Endothelial cell (in vitro differentiated cells): ENCODE data around the gene ADCY7. TPM values are rescaled to one million over a fixed set of nuclear protein-coding genes. Genes with fewer than 3 reads are reported as not detected.

Experiments
- DNase-seq: peaks from one replicate; pipeline ENCODE4 v3.0.0; 2021; ENCODE audit warnings: low spot score
- H3K27ac Mint-ChIP-seq: one replicate; pipeline ENCODE4 v1.8.0; 2021; ENCODE audit warnings: mixed read lengths, inconsistent platforms; ENCODE audit not compliant: unreplicated experiment
- H3K27me3 Mint-ChIP-seq: one replicate; pipeline ENCODE4 v1.8.0; 2021; ENCODE audit warnings: mild to moderate bottlenecking, moderate library complexity, mixed read lengths, inconsistent platforms; ENCODE audit not compliant: unreplicated experiment
- H3K36me3 Mint-ChIP-seq: one replicate; pipeline ENCODE4 v1.8.0; 2021; ENCODE audit warnings: mild to moderate bottlenecking, low read depth, mixed read lengths, inconsistent platforms; ENCODE audit not compliant: unreplicated experiment
- H3K4me1 Mint-ChIP-seq: one replicate; pipeline ENCODE4 v1.8.0; 2021; ENCODE audit warnings: mild to moderate bottlenecking, mixed read lengths, inconsistent platforms; ENCODE audit not compliant: unreplicated experiment
- H3K4me3 Mint-ChIP-seq: one replicate; pipeline ENCODE4 v1.8.0; 2021; ENCODE audit warnings: mild to moderate bottlenecking, mixed read lengths, inconsistent platforms; ENCODE audit not compliant: unreplicated experiment
- H3K9me3 Mint-ChIP-seq: one replicate; pipeline ENCODE4 v1.8.0; 2021; ENCODE audit warnings: mixed read lengths, inconsistent platforms; ENCODE audit not compliant: unreplicated experiment
- total RNA-seq: library from RNA; stranded (reverse); fragmentation: NEBNext Ultra II Directional; extraction: Animal tissue kit (Norgen Biotek cat#: 25700); gene quantifications from one replicate; pipeline ENCODE4 v1.2.1, GENCODE V29; 2021; ENCODE audit not compliant: unreplicated experiment
- TF ChIP-seq, protein P1 (sequence below): fragments of 200-600 bp; sonication (generic); IDR thresholded peaks from one replicate; pipeline ENCODE4 v1.5.0; 2021; ENCODE audit warnings: antibody characterized with exemption; ENCODE audit not compliant: unreplicated experiment

The ADCY7 gene
- total RNA-seq, 1 donor from 2014 or later, result 3.2 TPM

DNA sequence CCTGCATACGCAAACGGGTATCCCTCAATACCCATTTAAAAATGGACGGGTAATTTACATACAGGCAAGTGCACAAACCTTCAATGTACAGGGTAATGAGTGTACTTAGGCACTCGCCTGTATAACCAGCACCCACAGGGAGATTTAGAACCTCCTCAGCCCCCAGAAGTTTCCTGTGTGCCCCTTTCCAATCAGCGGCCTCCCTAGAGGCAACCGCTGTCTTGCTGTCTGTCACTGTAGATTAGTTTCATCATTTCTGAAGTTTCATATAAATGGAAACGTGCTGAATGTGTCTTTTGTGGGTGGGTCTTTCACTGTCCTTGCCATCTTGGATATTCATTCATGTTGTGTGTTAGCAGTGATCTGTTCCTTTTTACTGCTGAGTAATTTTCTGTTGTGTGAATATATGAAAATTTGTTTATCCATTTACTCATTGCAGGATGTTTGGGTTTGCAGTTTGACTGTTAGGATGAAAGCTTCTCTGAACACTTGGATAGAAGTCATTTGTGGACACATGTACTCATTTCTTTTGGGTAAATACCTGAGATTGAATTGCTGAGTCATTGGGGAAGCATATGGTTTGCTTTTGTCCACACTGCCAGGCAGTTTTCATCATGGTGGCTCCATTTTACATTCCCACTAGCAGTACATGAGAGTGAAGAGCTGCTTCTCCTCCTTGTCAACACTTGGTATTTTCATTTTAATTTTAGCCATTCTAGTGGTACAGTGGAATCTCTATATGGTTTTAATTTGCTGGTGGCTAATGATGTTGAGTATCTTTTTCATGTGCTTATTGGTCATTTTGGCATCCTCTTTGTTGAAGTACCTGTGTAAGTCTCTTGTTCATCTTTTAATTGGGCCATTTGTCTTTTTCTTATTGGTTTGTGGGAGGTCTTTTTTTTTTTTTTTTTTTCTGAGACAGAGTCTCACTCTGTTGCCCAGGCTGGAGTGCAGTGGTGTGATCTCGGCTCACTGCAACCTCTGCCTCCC lies 2.1 kb upstream of the ADCY7 start:
- no peak for DNase-seq
- TF ChIP-seq, protein P1, sequence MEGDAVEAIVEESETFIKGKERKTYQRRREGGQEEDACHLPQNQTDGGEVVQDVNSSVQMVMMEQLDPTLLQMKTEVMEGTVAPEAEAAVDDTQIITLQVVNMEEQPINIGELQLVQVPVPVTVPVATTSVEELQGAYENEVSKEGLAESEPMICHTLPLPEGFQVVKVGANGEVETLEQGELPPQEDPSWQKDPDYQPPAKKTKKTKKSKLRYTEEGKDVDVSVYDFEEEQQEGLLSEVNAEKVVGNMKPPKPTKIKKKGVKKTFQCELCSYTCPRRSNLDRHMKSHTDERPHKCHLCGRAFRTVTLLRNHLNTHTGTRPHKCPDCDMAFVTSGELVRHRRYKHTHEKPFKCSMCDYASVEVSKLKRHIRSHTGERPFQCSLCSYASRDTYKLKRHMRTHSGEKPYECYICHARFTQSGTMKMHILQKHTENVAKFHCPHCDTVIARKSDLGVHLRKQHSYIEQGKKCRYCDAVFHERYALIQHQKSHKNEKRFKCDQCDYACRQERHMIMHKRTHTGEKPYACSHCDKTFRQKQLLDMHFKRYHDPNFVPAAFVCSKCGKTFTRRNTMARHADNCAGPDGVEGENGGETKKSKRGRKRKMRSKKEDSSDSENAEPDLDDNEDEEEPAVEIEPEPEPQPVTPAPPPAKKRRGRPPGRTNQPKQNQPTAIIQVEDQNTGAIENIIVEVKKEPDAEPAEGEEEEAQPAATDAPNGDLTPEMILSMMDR, result no peak
- Mint-ChIP-seq H3K9me3 (no peaks in the 10 kb centered on the region), H3K4me3 (no peak overlapping the region), H3K27ac (no peak overlapping the region), H3K36me3 (peaks cover 3% of the 10 kb centered on the region), H3K27me3 (no peaks in the 10 kb centered on the region), H3K4me1 (peaks cover 14% of the 10 kb centered on the region)

DNA sequence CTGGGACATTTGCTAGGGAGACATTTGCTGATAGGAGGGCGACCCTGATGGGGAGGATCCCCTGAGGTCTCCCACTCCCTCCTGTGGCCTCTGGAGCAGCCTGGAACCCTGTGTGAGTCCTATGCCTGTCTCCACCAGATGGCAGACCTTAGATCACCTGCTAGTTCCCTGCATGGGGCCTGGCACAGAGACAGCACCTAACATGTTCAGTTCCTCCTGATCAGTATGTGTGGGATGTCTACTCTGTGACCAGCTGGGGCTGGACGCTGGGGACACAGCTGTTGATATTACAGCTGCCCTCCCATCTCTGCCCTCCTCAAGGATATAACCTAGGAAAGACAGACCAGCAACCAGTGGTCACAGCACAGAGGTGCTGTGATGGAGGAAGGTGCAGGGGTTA lies 1.1 kb upstream of the ADCY7 start:
- H3K4me1 Mint-ChIP-seq, result peaks cover 14% of the 10 kb centered on the region
- H3K27ac Mint-ChIP-seq, result no peak overlapping the region

DNA sequence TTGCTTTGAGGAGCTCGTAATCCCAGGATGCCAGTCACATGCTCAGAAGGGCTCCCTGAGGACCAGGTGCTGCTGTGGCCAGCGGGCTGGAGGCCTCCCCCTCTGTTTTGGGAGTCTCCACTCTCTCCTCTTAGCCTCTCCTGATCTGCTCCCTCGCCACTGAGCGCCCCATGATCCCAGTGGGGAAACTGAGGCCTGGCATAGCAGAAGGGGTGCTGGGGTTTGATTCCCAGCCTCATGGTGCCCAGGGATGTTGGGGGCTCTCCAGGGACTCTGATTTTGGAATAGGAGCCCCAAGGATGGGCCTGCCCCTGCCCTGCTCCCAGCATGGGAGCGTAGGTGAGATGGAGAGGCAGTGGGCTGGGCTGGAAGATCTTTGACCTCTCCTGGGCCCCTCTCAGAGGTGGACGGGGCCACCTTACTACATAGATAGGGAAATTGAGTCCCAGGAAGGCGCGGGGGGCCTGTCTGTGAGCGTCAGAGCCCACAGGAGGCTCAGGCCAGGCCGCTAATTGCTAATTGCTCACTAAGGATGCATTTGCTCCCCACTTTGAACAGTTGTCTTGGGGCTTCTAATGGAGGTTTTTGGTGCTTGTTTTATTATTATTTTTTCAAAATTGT lies 525 bp upstream of the ADCY7 start:
- no peak overlapping the region for H3K4me3 Mint-ChIP-seq
- TF ChIP-seq, protein P1, result no peak
- no peak overlapping the region for H3K27ac Mint-ChIP-seq
- H3K36me3 Mint-ChIP-seq, result peaks cover 3% of the 10 kb centered on the region
- H3K9me3 Mint-ChIP-seq, result no peaks in the 10 kb centered on the region
- no peak for DNase-seq
- H3K4me1 Mint-ChIP-seq, result peaks cover 14% of the 10 kb centered on the region
- H3K27me3 Mint-ChIP-seq, result no peaks in the 10 kb centered on the region

More for the DNA sequence above, 1.1 kb upstream of the ADCY7 start:
- no peak for DNase-seq
- Mint-ChIP-seq H3K9me3 (no peaks in the 10 kb centered on the region), H3K4me3 (no peak overlapping the region), H3K27me3 (no peaks in the 10 kb centered on the region), H3K36me3 (peaks cover 3% of the 10 kb centered on the region)
- TF ChIP-seq, protein P1, result no peak

DNA sequence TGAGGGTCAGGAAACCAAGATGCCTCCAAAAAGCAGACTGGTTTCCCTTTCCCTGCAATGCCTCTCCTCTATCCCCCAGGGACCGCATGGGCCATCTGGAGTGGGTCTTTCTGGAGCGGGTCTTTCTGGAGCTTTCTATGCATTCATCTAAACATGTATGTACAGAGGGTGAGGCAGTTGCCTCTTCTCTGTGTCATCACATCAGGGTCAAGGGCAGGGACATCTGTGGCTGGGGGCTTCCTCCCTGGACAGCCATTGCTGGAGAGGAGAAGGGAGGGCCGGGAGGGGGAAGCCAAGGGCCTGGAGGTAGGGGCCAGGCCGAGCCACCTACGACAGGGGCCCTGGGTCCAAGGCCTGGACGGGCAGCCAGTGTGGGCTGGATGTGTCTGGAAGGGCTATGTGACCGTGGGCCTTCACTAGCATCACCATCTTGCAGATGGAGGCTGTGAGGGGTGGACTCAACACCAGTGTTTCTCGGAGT lies 840 bp downstream of the ADCY7 start:
- Mint-ChIP-seq H3K27ac (no peak overlapping the region), H3K9me3 (no peaks in the 10 kb centered on the region), H3K4me3 (no peak overlapping the region), H3K4me1 (peaks cover 14% of the 10 kb centered on the region), H3K36me3 (peaks cover 3% of the 10 kb centered on the region), H3K27me3 (no peaks in the 10 kb centered on the region)
- DNase-seq, result no peak
- TF ChIP-seq, protein P1, result no peak

DNA sequence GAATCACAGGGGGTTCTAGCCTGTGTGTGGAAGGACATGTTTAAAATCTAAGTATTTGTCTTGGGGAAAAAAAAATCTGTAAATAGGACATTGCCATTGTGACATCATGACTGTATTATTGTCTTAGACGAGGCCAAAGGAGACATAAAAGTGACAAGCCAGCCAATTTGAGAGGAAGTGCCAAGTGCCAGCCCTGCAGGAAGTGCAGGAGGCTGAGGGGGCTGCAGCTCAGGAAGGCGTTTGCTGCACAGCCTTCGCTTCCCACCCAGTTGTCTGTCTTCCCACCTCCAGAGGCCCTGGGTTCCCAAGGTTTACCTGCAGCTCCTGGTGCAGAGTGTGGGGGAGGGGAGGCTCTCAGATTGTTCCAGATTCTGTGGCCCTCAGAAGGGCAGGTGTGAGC lies 1.3 kb downstream of the ADCY7 start:
- H3K27me3 Mint-ChIP-seq, result no peaks in the 10 kb centered on the region
- no peak for DNase-seq
- H3K4me3 Mint-ChIP-seq, result no peak overlapping the region
- TF ChIP-seq, protein P1, result no peak
- peak overlapping the region; percentile 57 for H3K27ac Mint-ChIP-seq
- H3K36me3 Mint-ChIP-seq, result peaks cover 3% of the 10 kb centered on the region
- H3K9me3 Mint-ChIP-seq, result no peaks in the 10 kb centered on the region
- H3K4me1 Mint-ChIP-seq, result peaks cover 14% of the 10 kb centered on the region
